ENCODE measurements around the gene MARCHF3.

MARCHF3 gene

DNA sequence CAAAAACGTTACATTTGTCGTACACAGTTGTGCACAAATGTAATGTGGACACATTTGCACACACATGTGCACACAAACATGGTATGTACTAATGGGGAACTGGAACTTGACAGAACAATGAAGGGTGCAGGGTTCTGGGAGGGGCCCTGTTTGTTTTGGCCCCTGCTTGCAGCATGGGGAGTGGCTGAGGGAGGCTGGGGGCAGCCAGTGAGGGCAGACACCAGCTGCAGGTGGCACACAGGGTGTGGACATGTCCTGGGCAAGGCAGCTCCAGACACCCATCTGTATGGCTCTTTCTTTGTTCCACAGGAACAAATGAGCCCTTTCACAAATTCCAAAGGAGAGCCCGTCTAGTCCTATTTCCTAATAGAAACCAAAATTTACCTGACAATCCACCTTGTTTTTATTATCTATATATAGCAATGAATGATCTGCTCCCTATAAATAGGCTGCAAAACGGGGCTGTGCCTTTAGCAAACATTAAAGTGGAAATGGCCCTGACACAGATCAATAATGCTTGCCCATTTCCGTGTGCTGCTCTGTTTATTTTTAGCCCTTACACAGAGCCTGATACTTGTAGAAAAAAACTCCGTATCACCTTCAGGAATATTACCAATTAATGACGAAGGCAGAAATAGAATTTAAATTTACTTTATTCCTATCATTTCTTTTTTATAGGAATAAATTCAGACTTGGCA lies 26.4 kb downstream of the MARCHF3 start:
- H3K4me2 ChIP-seq (ENCODE audit: low read depth, low read length): no peak overlapping the region
- H4K20me1 ChIP-seq (ENCODE audit: insufficient read depth, low read length): no peaks in the 10 kb centered on the region
- H3K4me1 ChIP-seq (ENCODE audit: low read length): peaks cover 7% of the 10 kb centered on the region
- TF ChIP-seq EZH2phosphoT487 (IDR thresholded peaks at IDR 0.05; ENCODE audit: low read length) (no peak), CTCF (IDR thresholded peaks at IDR 0.05; ENCODE audit: low read length) (no peak), EZH2 (optimal IDR thresholded peaks at IDR 0.05; ENCODE audit: low read depth, low read length) (no peak)
- no peaks in the 10 kb centered on the region for H3K27me3 ChIP-seq (replicated peaks; ENCODE audit: insufficient read depth, low read length)
- H3K9me3 ChIP-seq (replicated peaks; ENCODE audit: insufficient read depth, low read length): no peaks in the 10 kb centered on the region
- no peak overlapping the region for H3K9ac ChIP-seq (ENCODE audit: low read length)
- H3K79me2 ChIP-seq (ENCODE audit: low read length): 0 out of 2 replicates have a peak, but pooled peaks cover 18% of the 10 kb centered on the region
- H3K36me3 ChIP-seq (replicated peaks; ENCODE audit: insufficient read depth, low read length): no peaks in the 10 kb centered on the region
- H3K27ac ChIP-seq (ENCODE audit: low read length): no peak overlapping the region
- no peaks in the 10 kb centered on the region for H3F3A ChIP-seq (ENCODE audit: insufficient read depth, low read length)
- no peak for DNase-seq
- no peaks in the 10 kb centered on the region for H3K9me2 ChIP-seq (replicated peaks; ENCODE audit: insufficient read depth, low read length)
- H2AFZ ChIP-seq (ENCODE audit: low read length): no peak overlapping the region
- no peak overlapping the region for H3K4me3 ChIP-seq (ENCODE audit: low read length)

DNA sequence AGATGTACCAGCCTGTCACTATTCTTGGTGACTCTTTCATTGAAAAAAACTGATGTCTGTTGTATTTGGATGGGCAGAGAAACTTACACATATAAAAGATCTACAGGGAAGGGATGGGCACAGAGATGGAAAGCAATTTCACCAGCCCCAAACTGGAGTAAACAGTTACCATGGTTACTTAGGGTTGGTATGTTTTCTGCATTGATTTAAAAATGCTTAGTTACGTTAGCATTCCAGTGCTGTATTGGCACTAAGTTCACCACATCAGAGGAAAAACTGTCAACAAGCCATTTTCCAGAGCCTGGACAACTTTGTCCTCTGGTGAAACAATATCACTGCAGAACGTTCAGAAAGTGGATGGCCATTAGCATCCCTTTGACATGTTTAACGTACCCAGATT lies 28.0 kb downstream of the MARCHF3 start:
- Histone ChIP-seq H3K9ac (ENCODE audit: low read length) (no peak overlapping the region), H4K20me1 (ENCODE audit: insufficient read depth, low read length) (no peaks in the 10 kb centered on the region), H3K36me3 (replicated peaks; ENCODE audit: insufficient read depth, low read length) (no peaks in the 10 kb centered on the region), H3K27me3 (replicated peaks; ENCODE audit: insufficient read depth, low read length) (no peaks in the 10 kb centered on the region), H3K27ac (ENCODE audit: low read length) (no peak overlapping the region), H3K4me1 (ENCODE audit: low read length) (peaks cover 19% of the 10 kb centered on the region), H3F3A (ENCODE audit: insufficient read depth, low read length) (peaks cover 15% of the 10 kb centered on the region), H3K4me2 (ENCODE audit: low read depth, low read length) (no peak overlapping the region), H3K9me2 (replicated peaks; ENCODE audit: insufficient read depth, low read length) (no peaks in the 10 kb centered on the region), H3K9me3 (replicated peaks; ENCODE audit: insufficient read depth, low read length) (no peaks in the 10 kb centered on the region), H3K4me3 (ENCODE audit: low read length) (no peak overlapping the region), H2AFZ (ENCODE audit: low read length) (no peak overlapping the region), H3K79me2 (ENCODE audit: low read length) (peaks cover 22% of the 10 kb centered on the region; the same call in 1 of the 2 replicates)
- DNase-seq: no peak
- TF ChIP-seq CTCF (IDR thresholded peaks at IDR 0.05; ENCODE audit: low read length) (no peak), EZH2 (optimal IDR thresholded peaks at IDR 0.05; ENCODE audit: low read depth, low read length) (no peak), EZH2phosphoT487 (IDR thresholded peaks at IDR 0.05; ENCODE audit: low read length) (no peak)

DNA sequence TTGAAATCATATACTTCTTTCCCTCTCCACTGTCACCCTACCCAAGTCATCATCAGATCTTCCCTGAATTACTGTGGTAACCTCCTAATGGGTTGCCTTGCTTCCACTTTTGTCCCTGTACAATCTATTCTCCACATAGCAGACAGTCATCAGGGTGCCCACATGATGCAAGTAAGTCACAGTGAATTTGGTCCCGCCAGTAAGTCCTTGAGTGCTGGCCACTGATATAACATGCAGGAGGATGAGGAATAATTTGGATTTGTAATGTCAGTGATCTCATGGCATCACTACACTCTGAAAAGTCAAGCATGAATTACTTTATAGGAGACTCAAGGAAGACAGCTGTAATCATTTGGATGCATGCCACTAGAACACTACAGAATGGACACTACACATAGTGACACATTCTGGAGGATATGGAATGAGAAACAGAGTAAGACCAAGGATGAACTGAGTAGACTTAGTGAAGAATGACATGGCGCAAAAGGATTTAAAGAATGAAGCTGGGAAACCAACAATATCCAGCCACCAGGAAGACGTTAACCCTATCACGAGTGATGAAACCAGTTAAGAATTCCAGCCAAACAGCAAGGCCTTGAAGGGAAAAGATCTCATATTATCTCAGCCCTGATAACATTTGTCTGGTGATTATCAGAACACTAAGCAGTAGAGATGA lies 28.6 kb downstream of the MARCHF3 start:
- Histone ChIP-seq H3K4me1 (ENCODE audit: low read length) (peaks cover 22% of the 10 kb centered on the region), H3K36me3 (replicated peaks; ENCODE audit: insufficient read depth, low read length) (no peaks in the 10 kb centered on the region), H3K9me3 (replicated peaks; ENCODE audit: insufficient read depth, low read length) (no peaks in the 10 kb centered on the region), H3K27me3 (replicated peaks; ENCODE audit: insufficient read depth, low read length) (no peaks in the 10 kb centered on the region), H3K9me2 (replicated peaks; ENCODE audit: insufficient read depth, low read length) (no peaks in the 10 kb centered on the region), H3K27ac (ENCODE audit: low read length) (no peak overlapping the region), H3K4me2 (ENCODE audit: low read depth, low read length) (no peak overlapping the region), H3F3A (ENCODE audit: insufficient read depth, low read length) (peaks cover 15% of the 10 kb centered on the region), H3K9ac (ENCODE audit: low read length) (no peak overlapping the region), H4K20me1 (ENCODE audit: insufficient read depth, low read length) (no peaks in the 10 kb centered on the region), H3K4me3 (ENCODE audit: low read length) (no peak overlapping the region), H2AFZ (ENCODE audit: low read length) (no peak overlapping the region), H3K79me2 (ENCODE audit: low read length) (peaks cover 26% of the 10 kb centered on the region)
- TF ChIP-seq CTCF (IDR thresholded peaks at IDR 0.05; ENCODE audit: low read length) (no peak), EZH2 (optimal IDR thresholded peaks at IDR 0.05; ENCODE audit: low read depth, low read length) (no peak), EZH2phosphoT487 (IDR thresholded peaks at IDR 0.05; ENCODE audit: low read length) (no peak)
- no peak for DNase-seq

Measured in MM.1S (cell line).